Left lobe of liver (tissue), 2 donors: ENCODE data around the gene DYNC2H1. TPM values are rescaled to one million over a fixed set of nuclear protein-coding genes. Genes with fewer than 3 reads are reported as not detected.

Source experiments
- ATAC-seq: fragments of 200-7000 bp; cut with Tn5 transposase; one replicate; pipeline ENCODE4 v1.9.1; 2020; ENCODE audit warnings: mild to moderate bottlenecking, moderate library complexity
- DNase-seq: peaks from one replicate; pipeline ENCODE4 v3.0.0-alpha.2; 2020; ENCODE audit warnings: low spot score
- total RNA-seq: library from RNA; stranded (reverse); gene quantifications from one replicate; pipeline ENCODE4 v1.2.1, GENCODE V29; 2021
- donor health status: DM: no; HTN: no; CAD: no; lungs with moderate emphysema.
- donor health status: DM: no; HTN: yes; CAD: no.

Gene DYNC2H1
- total RNA-seq, 1 donor from 2014 or later, result 1.6 TPM

DNA sequence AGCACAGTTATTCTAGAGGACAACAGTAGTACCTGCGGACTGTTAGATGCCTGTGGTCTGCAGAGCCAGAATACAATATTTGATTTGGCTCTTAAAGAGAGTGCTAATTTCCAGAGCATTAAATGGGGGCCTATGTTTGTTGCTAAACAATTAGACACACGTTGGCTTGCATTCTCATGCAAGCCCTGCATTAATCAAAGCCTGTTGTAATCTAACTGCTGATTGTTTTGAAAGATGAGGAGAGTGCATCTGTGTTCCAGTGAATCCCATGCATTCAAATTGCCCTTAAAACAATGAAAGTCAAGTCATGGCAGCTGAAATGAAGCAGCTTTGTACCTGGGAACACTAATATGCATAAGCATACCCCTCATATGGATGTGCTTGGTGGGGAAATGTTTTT lies 419.4 kb downstream of the DYNC2H1 start:
- DNase-seq (no peak), ATAC-seq (no peak)

DNA sequence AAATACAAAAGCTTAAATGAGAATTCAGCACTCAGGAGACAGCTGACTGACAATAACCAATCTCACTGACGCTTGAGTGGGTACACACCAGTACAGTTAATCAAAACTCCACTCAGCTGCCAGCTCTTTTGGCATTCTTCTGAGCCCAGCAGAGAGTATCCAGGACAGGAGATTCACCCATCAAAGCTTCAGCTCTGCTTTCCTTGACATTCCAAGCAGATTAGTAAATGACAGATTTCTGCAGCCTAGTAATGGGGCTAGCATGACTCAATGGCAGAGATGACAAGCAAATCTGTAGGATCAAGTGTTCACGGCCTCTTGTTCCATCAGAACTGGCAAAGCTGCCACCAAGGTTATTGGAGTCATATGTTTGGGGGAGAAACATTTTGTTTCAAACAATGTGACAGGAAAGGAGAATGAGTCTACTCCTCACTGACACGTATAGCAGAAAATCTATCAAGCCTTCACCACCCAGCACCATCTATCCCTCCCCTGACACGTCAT lies 420.0 kb downstream of the DYNC2H1 start:
- no peak for DNase-seq
- ATAC-seq, result no peak

Other genes with a start within 250 kb of the DYNC2H1 start
- not detected for gene MMP12, start 234.4 kb upstream of the DYNC2H1 start, total RNA-seq
- not detected for gene MMP13, start 153.7 kb upstream of the DYNC2H1 start, total RNA-seq
- 7.3 TPM for gene DCUN1D5, start 17.3 kb upstream of the DYNC2H1 start, total RNA-seq